A549 treated with CORT108297 at 1 μM for 4 hours (cell line): ENCODE data around the gene ATP6V0A1. TPM values are rescaled to one million over a fixed set of nuclear protein-coding genes. Genes with fewer than 3 reads are reported as not detected.

Source experiments
- total RNA-seq: library from RNA; stranded (reverse); fragments of 200-300 nt; extraction: Qiagen RNA extraction; gene quantifications from 5 replicates; pipeline ENCODE4 v1.2.3, GENCODE V29; 2022

The ATP6V0A1 gene
- 37.0 to 51.0 TPM (median 43.6 TPM) in 5 replicates for total RNA-seq

GRCh38 chr17:42458497-42459255 is at the start of gene ATP6V0A1:
TSS of gene ATP6V0A1 (plus strand) at chr17:42458878. CDS start at chr17:42460895, 2,017 bp downstream.

GRCh38 chr17:42422958-42423712 is 35.5 kb upstream of the ATP6V0A1 start, which contains the start of gene CAVIN1:
TSS of gene CAVIN1 (minus strand) at chr17:42423256. CDS start at chr17:42423097, 159 bp downstream.

GRCh38 chr17:42536048-42536371 is 77.3 kb downstream of the ATP6V0A1 start, which contains the start of gene NAGLU:
TSS of gene NAGLU (plus strand) at chr17:42536241. CDS start at chr17:42536273, 32 bp downstream.

GRCh38 chr17:42552736-42553135 is 94.1 kb downstream of the ATP6V0A1 start, which contains the start of gene HSD17B1:
TSS of gene HSD17B1 (plus strand) at chr17:42552923. CDS start at chr17:42552934, 11 bp downstream.

GRCh38 chr17:42561897-42562387 is 103.3 kb downstream of the ATP6V0A1 start, which contains the start of gene COASY:
TSS of gene COASY (plus strand) at chr17:42562148. CDS start at chr17:42562623, 475 bp downstream.

GRCh38 chr17:42566883-42567573 is 108.3 kb downstream of the ATP6V0A1 start, which contains the start of gene MLX:
TSS of gene MLX (plus strand) at chr17:42567100. CDS start at chr17:42567125, 25 bp downstream.

Other genes starting within 250 kb of the ATP6V0A1 start
- gene STAT5B, start 182.5 kb upstream of the ATP6V0A1 start, total RNA-seq, result 23.3 to 30.2 TPM (median 28.6 TPM) in 5 replicates
- gene STAT5A, start 170.4 kb upstream of the ATP6V0A1 start, total RNA-seq, result 3.8 to 6.8 TPM (median 5.8 TPM) in 5 replicates
- 72.7 to 81.7 TPM (median 77.8 TPM) in 5 replicates for gene STAT3, start 70.4 kb upstream of the ATP6V0A1 start, total RNA-seq
- 416 to 511 TPM (median 450 TPM) in 5 replicates for gene CAVIN1, start 35.6 kb upstream of the ATP6V0A1 start, total RNA-seq
- 29.5 to 51.1 TPM (median 46.9 TPM) in 5 replicates for gene NAGLU, start 77.4 kb downstream of the ATP6V0A1 start, total RNA-seq
- gene HSD17B1, start 94.0 kb downstream of the ATP6V0A1 start, total RNA-seq, result 0.75 to 1.6 TPM (median 1.5 TPM) in 5 replicates
- gene COASY, start 103.3 kb downstream of the ATP6V0A1 start, total RNA-seq, result 108 to 136 TPM (median 132 TPM) in 5 replicates
- gene MLX, start 108.2 kb downstream of the ATP6V0A1 start, total RNA-seq, result 53.9 to 64.8 TPM (median 59.1 TPM) in 5 replicates
- gene PSMC3IP, start 118.9 kb downstream of the ATP6V0A1 start, total RNA-seq, result 35.6 to 42.2 TPM (median 38.0 TPM) in 5 replicates
- 26.7 to 31.4 TPM (median 27.6 TPM) in 5 replicates for gene RETREG3, start 150.5 kb downstream of the ATP6V0A1 start, total RNA-seq
- gene TUBG1, start 150.8 kb downstream of the ATP6V0A1 start, total RNA-seq, result 134 to 165 TPM (median 149 TPM) in 5 replicates
- gene TUBG2, start 200.4 kb downstream of the ATP6V0A1 start, total RNA-seq, result 18.7 to 28.7 TPM (median 25.2 TPM) in 5 replicates
- gene PLEKHH3, start 218.1 kb downstream of the ATP6V0A1 start, total RNA-seq, result 13.0 to 22.6 TPM (median 19.9 TPM) in 5 replicates
- gene CCR10, start 223.0 kb downstream of the ATP6V0A1 start, total RNA-seq, result 0.27 to 0.56 TPM (median 0.40 TPM) in 5 replicates
- 4.9 to 7.4 TPM (median 6.8 TPM) in 5 replicates for gene CNTNAP1, start 223.7 kb downstream of the ATP6V0A1 start, total RNA-seq